ENCODE data around the gene TEX35.

Gene TEX35

DNA sequence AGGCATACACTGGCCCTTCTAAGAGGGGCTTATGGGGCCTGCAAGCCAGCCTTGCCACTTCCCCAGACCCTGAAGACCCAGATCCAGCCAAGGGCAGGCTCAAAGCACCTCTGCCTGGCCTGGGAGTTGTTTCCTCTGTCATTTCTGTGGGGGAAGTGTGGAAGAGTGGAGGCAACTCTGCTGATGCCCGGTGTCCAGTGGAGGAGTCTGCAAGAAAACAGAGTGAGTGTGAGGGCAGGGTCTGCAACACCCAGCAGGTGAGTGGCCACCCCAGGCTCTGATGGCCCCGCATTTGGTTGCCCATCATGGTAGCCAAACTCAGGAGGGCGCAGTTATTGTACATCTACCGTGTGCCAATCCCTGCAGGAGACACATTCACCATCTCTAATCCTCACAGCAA, 24.5 kb upstream of the TEX35 start:
- TF ChIP-seq, protein P1, sequence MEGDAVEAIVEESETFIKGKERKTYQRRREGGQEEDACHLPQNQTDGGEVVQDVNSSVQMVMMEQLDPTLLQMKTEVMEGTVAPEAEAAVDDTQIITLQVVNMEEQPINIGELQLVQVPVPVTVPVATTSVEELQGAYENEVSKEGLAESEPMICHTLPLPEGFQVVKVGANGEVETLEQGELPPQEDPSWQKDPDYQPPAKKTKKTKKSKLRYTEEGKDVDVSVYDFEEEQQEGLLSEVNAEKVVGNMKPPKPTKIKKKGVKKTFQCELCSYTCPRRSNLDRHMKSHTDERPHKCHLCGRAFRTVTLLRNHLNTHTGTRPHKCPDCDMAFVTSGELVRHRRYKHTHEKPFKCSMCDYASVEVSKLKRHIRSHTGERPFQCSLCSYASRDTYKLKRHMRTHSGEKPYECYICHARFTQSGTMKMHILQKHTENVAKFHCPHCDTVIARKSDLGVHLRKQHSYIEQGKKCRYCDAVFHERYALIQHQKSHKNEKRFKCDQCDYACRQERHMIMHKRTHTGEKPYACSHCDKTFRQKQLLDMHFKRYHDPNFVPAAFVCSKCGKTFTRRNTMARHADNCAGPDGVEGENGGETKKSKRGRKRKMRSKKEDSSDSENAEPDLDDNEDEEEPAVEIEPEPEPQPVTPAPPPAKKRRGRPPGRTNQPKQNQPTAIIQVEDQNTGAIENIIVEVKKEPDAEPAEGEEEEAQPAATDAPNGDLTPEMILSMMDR (IDR thresholded peaks at IDR 0.05) = no peak

DNA sequence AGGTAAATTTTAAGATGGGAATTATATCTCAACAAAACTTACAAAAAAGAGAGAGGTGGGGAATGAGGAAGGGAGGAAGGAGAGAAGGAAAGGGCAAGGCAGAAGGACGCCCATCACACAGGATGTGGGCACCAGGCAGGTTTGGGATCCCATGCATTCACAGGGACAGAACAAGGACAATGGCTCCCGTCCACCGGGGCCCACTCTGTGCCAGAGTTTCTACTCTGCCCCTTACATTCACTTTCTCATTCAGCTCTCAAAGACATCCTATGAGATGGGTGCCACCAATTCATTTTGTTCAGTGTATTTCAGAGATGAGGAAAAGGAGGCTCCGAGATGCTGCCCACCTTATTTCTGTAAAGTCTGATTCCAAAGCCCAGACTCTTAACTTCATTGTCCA, 23.5 kb upstream of the TEX35 start:
- TF ChIP-seq, protein P1 (IDR thresholded peaks at IDR 0.05) = no peak

DNA sequence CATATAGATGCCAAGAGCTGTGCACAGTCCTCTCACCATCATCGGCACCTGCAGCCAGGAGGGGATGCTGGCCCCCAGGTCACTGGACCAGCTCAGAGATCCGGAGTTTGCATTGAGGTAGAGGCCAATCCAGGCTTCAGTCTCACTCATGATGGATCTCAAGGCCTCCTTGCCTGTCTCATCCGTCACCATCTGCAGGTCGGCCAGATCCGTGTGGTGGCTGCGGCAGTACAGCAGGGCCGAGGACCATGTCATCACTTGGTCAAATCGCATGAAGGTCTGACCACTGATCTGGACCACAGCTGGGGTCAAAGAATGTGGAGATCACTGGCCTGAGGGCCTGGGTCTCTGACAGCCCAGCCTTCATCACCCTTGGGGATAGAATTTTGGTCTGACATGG, 22.8 kb upstream of the TEX35 start:
- TF ChIP-seq, protein P1 (IDR thresholded peaks at IDR 0.05) = no peak

DNA sequence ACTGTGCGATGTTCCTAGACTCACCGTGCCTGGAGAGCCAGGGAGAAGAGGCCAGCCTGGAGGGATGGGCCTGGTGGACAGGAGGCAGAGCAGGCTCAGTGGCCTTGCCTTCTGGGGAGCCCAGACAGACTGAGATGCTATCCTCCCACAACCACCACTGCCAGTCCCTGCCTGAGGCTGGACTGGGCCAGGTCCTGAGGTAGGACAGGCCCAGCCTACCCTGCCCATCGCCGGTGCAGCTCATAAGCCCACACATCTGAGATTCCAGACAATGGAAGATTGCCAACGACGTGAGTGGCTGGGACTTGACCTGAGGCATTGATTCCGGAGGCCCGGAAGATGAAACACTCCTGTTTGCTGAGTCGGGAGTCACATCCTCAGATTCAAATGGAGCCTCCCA, 21.9 kb upstream of the TEX35 start:
- TF ChIP-seq, protein P1 (IDR thresholded peaks at IDR 0.05) = no peak

DNA sequence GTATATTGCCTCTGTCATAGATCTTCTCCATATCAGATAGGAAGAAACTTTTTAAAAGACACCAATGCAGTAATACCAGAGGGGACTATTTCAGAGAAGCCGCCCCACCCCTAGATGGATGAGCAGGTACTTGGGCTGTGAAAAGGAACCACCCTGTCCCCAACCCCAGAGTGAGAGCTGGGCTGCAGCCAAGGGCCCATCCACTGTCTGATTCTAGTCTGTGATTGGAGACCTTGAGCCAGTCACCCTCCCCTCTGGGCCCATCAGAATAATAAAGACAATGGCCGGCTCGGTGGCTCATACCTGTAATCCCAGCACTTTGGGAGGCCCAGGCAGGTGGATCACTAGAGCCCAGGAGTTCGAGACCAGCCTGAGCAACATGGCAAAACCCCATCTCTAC, 21.2 kb upstream of the TEX35 start:
- TF ChIP-seq, protein P1 (IDR thresholded peaks at IDR 0.05) = no peak

DNA sequence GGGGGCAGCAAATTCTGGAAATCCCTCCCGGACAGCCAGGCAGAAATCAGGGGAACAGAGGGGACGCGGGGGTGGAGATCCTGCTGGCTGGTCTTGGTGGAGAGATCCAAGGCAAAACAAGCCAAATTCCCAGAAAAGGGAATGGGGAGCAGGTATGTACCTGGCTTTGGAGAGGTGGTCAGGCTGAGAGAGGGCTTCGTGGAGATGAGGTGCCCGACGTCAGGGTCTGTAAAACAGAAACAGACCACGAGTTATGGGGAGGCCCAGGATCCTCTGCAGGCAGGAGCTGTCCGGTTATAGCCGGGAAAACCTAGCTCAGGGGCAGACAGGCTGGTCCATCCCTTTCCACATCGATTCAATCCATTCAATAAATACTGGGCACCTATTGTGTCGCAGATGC, 20.6 kb upstream of the TEX35 start:
- TF ChIP-seq, protein P1 (IDR thresholded peaks at IDR 0.05) = no peak

DNA sequence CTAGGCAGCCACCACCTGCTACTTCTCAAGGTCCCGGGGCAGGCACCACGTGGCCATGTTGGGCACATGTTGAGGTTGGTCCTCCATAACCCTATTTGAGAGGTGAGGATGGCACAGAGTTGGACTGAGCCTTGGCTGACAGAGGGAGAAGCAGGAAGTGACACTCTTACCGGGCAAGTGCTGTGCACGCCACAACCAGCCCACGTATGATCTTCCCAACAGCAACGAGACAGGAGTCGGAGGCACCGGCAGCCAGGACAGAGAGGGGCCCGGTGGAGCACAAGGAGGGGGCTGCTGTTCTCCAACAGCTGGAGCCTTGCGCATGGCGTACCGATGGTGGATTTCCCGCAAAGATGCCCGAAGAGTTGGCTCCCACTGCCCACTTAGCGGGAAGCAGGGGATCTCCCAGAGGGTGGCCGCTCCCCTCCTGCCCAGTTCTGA, 19.6 kb upstream of the TEX35 start:
- TF ChIP-seq, protein P1 (IDR thresholded peaks at IDR 0.05) = no peak

DNA sequence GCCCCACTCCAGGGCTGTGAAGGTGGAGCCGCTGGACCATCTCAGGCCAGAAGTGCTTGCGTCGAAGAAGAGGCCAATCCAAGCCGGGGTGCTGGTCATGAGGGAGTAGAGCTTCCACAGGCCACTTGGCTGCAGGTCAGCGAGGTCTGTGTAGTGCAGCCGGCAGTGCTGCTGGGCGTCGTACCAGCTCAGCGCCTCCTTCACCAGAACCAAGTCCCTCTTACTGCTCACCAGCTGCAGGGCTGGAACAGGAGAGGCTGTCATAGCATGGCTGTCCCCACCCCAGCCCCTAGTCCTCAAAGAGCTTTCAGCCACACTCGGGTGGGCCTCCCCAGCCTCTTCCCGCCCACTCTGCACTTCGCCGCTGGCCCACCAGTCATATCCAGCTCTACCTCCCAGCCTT, 18.3 kb upstream of the TEX35 start:
- TF ChIP-seq, protein P1 (IDR thresholded peaks at IDR 0.05) = no peak
